ENCODE data around the gene LRIG1.

Gene LRIG1

DNA sequence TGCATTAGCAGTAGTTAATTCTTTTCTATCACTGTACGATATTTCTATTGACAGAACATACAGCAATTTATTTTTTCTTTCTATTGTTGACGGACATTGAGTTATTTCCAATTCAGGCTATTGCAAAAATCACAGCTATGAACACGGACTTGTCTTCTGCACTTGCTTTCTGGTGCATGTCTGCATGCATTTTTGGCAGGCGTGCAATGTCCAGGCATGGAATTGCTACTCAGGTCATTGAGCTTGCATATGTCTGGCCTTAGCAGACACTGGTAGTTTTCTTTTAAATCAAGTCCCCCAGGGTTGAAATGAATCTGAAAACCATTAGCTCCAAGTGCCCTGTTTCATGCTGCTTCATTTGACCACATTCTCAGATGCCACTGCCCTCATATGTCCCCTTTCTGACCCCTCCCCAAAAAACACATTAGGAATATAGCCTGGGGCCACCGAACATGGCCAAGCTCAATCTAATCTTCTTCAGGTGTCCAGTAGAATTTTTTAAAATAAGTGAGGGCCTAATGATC lies 72.8 kb downstream of the LRIG1 start:
- Histone ChIP-seq H3K4me3 (ENCODE audit: low read depth, low read length) (no peak overlapping the region), H3K27ac (ENCODE audit: extremely low read depth, low read depth, low read length) (no peak overlapping the region), H3K9me3 (ENCODE audit: control insufficient read depth, insufficient read depth, low read depth, low read length) (no peaks in the 10 kb centered on the region), H3K36me3 (ENCODE audit: control insufficient read depth in 2 of 2, insufficient read depth in 1 of 2, low read length in 2 of 2) (no peaks in the 10 kb centered on the region), H3K4me1 (ENCODE audit: control insufficient read depth, insufficient read depth, low read length) (peaks cover 5% of the 10 kb centered on the region; the same call in 1 of the 2 replicates)
- ChIA-PET POLR2A (no interaction called here), CTCF (interaction anchor here (0.7 to 2.2 kb wide), 2 partner anchors 20 to 414 kb away, joined by 3 to 8 read pairs; no protein-coding TSS in a partner anchor)
- TF ChIP-seq ZIC2 (tag by site-specific recombination; IDR thresholded peaks at IDR 0.05) (no peak), ZNF585B (tag by site-specific recombination; IDR thresholded peaks at IDR 0.05) (no peak), FEZF1 (tag by site-specific recombination; IDR thresholded peaks at IDR 0.05) (no peak), ZNF311 (tag by site-specific recombination; IDR thresholded peaks at IDR 0.05; ENCODE audit: borderline replicate concordance) (no peak), ZNF629 (tag by site-specific recombination; IDR thresholded peaks at IDR 0.05) (no peak), ZNF433 (tag by site-specific recombination; IDR thresholded peaks at IDR 0.05; ENCODE audit: low read depth) (no peak), ZNF558 (tag by site-specific recombination; IDR thresholded peaks at IDR 0.05) (no peak), EGR2 (tag by site-specific recombination; IDR thresholded peaks at IDR 0.05; ENCODE audit: low read depth) (no peak), ZNF473 (tag by site-specific recombination; IDR thresholded peaks at IDR 0.05) (no peak), ZNF354C (tag by site-specific recombination; IDR thresholded peaks at IDR 0.05; ENCODE audit: borderline replicate concordance, low read depth) (no peak), ZNF211 (tag by site-specific recombination; IDR thresholded peaks at IDR 0.05; ENCODE audit: low read depth) (no peak), ZNF664 (tag by site-specific recombination; IDR thresholded peaks at IDR 0.05) (no peak), ZNF548 (tag by site-specific recombination; IDR thresholded peaks at IDR 0.05) (no peak), REPIN1 (tag by site-specific recombination; IDR thresholded peaks at IDR 0.05; ENCODE audit: low read depth) (no peak), ZNF16 (tag by site-specific recombination; IDR thresholded peaks at IDR 0.05; ENCODE audit: low read depth) (no peak)
- TF ChIP-seq, protein P1, sequence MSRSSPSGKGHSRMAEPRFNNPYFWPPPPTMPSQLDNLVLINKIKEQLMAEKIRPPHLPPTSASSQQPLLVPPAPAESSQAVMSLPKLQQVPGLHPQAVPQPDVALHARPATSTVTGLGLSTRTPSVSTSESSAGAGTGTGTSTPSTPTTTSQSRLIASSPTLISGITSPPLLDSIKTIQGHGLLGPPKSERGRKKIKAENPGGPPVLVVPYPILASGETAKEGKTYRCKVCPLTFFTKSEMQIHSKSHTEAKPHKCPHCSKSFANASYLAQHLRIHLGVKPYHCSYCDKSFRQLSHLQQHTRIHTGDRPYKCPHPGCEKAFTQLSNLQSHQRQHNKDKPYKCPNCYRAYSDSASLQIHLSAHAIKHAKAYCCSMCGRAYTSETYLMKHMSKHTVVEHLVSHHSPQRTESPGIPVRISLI (tag by site-specific recombination; IDR thresholded peaks at IDR 0.05), result no peak
- TF ChIP-seq, protein P2, sequence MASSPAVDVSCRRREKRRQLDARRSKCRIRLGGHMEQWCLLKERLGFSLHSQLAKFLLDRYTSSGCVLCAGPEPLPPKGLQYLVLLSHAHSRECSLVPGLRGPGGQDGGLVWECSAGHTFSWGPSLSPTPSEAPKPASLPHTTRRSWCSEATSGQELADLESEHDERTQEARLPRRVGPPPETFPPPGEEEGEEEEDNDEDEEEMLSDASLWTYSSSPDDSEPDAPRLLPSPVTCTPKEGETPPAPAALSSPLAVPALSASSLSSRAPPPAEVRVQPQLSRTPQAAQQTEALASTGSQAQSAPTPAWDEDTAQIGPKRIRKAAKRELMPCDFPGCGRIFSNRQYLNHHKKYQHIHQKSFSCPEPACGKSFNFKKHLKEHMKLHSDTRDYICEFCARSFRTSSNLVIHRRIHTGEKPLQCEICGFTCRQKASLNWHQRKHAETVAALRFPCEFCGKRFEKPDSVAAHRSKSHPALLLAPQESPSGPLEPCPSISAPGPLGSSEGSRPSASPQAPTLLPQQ (tag by site-specific recombination; IDR thresholded peaks at IDR 0.05), result no peak
- TF ChIP-seq, protein P3, sequence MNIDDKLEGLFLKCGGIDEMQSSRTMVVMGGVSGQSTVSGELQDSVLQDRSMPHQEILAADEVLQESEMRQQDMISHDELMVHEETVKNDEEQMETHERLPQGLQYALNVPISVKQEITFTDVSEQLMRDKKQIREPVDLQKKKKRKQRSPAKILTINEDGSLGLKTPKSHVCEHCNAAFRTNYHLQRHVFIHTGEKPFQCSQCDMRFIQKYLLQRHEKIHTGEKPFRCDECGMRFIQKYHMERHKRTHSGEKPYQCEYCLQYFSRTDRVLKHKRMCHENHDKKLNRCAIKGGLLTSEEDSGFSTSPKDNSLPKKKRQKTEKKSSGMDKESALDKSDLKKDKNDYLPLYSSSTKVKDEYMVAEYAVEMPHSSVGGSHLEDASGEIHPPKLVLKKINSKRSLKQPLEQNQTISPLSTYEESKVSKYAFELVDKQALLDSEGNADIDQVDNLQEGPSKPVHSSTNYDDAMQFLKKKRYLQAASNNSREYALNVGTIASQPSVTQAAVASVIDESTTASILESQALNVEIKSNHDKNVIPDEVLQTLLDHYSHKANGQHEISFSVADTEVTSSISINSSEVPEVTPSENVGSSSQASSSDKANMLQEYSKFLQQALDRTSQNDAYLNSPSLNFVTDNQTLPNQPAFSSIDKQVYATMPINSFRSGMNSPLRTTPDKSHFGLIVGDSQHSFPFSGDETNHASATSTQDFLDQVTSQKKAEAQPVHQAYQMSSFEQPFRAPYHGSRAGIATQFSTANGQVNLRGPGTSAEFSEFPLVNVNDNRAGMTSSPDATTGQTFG (tag by site-specific recombination; IDR thresholded peaks at IDR 0.05; ENCODE audit: borderline replicate concordance), result no peak
- TF ChIP-seq, protein P4, sequence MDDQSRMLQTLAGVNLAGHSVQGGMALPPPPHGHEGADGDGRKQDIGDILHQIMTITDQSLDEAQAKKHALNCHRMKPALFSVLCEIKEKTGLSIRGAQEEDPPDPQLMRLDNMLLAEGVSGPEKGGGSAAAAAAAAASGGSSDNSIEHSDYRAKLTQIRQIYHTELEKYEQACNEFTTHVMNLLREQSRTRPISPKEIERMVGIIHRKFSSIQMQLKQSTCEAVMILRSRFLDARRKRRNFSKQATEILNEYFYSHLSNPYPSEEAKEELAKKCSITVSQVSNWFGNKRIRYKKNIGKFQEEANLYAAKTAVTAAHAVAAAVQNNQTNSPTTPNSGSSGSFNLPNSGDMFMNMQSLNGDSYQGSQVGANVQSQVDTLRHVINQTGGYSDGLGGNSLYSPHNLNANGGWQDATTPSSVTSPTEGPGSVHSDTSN (CRISPR knock-in tag; IDR thresholded peaks at IDR 0.05), result no peak

DNA sequence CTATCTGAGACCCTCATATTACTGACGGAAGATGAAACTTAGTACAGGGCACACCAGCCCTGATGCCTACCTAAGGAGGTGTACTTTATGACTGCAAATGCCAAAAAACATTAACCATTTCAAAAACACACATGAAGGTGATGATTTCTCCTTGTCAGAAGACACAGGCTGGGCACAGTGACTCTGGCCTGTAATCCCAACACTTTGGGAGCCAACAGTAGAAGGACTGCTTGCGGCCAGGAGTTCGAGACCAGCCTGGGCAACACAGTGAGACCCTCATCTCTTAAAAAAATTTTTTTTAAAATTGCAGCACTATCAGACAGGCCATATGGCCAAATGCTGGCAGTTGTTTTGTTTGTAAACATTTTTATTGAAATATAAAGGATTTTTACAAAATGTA lies 73.5 kb downstream of the LRIG1 start:
- no peaks in the 10 kb centered on the region for H3K36me3 ChIP-seq (ENCODE audit: control insufficient read depth in 2 of 2, insufficient read depth in 1 of 2, low read length in 2 of 2)
- no peak overlapping the region for H3K27ac ChIP-seq (ENCODE audit: extremely low read depth, low read depth, low read length)
- H3K4me3 ChIP-seq (ENCODE audit: low read depth, low read length), result no peak overlapping the region
- CTCF ChIA-PET, result no interaction called here
- POLR2A ChIA-PET, result no interaction called here
- no peaks in the 10 kb centered on the region for H3K9me3 ChIP-seq (ENCODE audit: control insufficient read depth, insufficient read depth, low read depth, low read length)
- peaks cover 5% of the 10 kb centered on the region; the same call in 1 of the 2 replicates for H3K4me1 ChIP-seq (ENCODE audit: control insufficient read depth, insufficient read depth, low read length)
- TF ChIP-seq GLI4 (tag by site-specific recombination; IDR thresholded peaks at IDR 0.05) (no peak), ZEB2 (tag by site-specific recombination; IDR thresholded peaks at IDR 0.05) (no peak), ZBTB8A (tag by site-specific recombination; IDR thresholded peaks at IDR 0.05) (no peak), ZNF654 (tag by site-specific recombination; IDR thresholded peaks at IDR 0.05; ENCODE audit: low read depth) (no peak), OSR2 (tag by site-specific recombination; IDR thresholded peaks at IDR 0.05) (no peak), TCF7L2 (IDR thresholded peaks at IDR 0.05; ENCODE audit: borderline replicate concordance, low read depth, low read length) (no peak)
- TF ChIP-seq, protein P5, sequence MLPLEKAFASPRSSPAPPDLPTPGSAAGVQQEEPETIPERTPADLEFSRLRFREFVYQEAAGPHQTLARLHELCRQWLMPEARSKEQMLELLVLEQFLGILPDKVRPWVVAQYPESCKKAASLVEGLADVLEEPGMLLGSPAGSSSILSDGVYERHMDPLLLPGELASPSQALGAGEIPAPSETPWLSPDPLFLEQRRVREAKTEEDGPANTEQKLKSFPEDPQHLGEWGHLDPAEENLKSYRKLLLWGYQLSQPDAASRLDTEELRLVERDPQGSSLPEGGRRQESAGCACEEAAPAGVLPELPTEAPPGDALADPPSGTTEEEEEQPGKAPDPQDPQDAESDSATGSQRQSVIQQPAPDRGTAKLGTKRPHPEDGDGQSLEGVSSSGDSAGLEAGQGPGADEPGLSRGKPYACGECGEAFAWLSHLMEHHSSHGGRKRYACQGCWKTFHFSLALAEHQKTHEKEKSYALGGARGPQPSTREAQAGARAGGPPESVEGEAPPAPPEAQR (tag by site-specific recombination; IDR thresholded peaks at IDR 0.05), result no peak
- TF ChIP-seq, protein P6, sequence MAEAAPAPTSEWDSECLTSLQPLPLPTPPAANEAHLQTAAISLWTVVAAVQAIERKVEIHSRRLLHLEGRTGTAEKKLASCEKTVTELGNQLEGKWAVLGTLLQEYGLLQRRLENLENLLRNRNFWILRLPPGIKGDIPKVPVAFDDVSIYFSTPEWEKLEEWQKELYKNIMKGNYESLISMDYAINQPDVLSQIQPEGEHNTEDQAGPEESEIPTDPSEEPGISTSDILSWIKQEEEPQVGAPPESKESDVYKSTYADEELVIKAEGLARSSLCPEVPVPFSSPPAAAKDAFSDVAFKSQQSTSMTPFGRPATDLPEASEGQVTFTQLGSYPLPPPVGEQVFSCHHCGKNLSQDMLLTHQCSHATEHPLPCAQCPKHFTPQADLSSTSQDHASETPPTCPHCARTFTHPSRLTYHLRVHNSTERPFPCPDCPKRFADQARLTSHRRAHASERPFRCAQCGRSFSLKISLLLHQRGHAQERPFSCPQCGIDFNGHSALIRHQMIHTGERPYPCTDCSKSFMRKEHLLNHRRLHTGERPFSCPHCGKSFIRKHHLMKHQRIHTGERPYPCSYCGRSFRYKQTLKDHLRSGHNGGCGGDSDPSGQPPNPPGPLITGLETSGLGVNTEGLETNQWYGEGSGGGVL (tag by site-specific recombination; IDR thresholded peaks at IDR 0.05), result no peak
